Right hindlimb (tissue), 1 donor: ENCODE measurements around the gene ENSA.
"Not testable (repeated sequence)": the region's sequence is repeated elsewhere in the genome, so short reads cannot be mapped to it uniquely, and the experiment has no call there.

Experiments
- DNase-seq: peaks from one replicate; pipeline ENCODE4 v3.0.0-alpha.2; 2018

The ENSA gene, protein sequence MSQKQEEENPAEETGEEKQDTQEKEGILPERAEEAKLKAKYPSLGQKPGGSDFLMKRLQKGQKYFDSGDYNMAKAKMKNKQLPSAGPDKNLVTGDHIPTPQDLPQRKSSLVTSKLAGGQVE

DNA sequence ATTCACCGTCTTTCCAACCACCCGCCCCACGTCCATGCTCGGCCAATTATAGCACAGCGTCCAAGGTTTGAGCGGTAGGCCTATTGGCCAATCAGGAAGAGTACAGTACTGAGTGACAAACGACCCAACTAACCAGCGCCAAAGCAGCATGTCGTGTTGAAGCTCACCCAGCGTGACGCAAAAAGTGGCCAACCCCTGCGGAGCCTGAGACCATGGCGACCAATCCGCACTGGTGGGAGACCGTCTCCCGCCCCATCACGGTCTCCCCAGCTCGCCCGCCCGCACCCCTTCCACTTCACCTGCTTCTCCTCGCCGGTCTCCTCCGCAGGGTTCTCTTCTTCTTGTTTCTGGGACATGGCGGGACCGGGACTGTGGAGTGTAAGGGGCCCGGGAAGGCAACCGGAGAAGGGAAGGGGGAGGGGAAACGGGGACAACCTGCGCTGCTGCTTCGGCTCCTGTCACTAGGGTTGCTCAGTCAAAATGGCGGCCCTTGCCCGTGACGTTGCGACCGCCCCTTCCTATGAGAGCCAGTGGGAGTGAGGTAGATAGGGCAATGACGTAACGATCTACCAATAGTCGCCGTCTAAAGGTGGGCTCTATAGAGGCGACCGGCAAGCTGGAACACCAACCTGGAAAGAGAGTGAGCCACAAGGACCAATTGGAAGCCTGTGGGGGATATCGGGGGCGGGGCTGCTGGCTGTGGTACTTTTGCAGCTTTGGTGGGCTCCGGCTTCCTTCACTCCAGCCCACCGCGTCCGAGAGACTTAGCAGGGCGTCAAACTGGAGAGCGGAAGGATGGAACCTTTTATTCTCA is at the start of gene ENSA:
TSS of gene ENSA (minus strand) at position 498 of the 814 bp plus-strand sequence. CDS start at position 356, 142 bp downstream.
- DNase-seq = peak; percentile 99

DNA sequence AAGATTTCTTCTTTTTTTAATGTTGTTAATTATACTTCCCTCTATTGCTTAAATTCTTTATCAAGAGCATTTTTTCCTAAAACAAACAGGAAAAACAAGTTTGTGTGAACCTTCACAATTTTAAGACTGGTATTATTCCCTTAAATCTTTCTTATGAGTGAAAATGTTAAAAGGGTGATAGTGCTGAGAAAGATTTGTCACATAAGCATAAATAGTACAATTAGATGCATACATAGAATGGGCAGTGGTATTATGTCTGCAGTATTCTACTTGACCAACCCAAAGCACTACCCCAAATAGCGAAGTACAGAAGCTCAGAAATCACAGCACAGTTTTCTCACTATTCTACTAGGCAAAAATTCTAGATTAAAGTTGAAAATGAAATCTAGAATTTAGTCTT is 49.6 kb upstream of the ENSA start:
- DNase-seq = no peak

- DNase-seq = no peak
Measured at GRCh38 chr1:150674881-150675280, 45.5 kb upstream of the ENSA start.

DNA sequence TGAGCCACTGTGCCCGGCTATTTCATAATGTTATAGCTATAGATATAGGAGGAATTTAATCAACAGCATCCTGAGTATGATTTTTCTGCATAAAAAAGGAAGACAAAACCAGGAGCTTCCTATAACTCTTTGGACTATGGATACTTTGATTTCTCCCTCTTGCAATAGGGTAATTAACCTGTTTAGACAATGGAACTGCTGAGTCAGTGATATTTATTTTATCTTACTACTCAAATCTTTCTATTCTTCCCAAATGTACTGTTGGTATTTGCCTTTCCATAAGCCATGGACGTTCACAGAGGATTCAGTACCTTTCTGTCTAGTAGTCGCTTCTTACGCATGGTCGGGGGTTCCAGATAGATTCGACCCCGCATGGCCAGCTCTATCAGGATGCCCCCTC is 33.9 kb upstream of the ENSA start:
- DNase-seq = no peak

- no peak for DNase-seq
Measured at GRCh38 chr1:150662811-150663210, 33.4 kb upstream of the ENSA start.

GRCh38 chr1:150661156-150661555 is 31.7 kb upstream of the ENSA start:
- DNase-seq = no peak

- no peak for DNase-seq
Measured at GRCh38 chr1:150660584-150660983, 31.2 kb upstream of the ENSA start.

DNA sequence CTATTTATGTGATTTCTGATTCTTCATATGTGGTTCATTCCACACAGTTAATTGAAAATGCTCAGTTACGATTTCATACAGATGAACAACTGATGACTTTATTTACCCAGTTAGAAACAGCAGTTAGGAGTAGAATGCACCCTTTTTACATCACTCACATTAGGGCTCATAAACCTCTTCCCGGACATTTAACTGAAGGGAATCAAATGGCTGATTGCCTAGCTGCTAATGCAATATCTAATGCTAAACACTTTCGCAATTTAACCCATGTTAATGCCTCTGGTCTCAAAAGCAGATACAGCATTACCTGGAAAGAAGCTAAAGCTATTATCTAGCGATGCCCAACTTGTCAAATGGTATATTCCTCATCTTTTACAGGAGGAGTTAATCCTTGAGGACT is 27.7 kb upstream of the ENSA start:
- not testable (repeated sequence) for DNase-seq

- not testable (repeated sequence) for DNase-seq
Measured at GRCh38 chr1:150654635-150655034, 25.2 kb upstream of the ENSA start.

GRCh38 chr1:150650193-150650592 is 20.8 kb upstream of the ENSA start:
- DNase-seq = no peak

DNA sequence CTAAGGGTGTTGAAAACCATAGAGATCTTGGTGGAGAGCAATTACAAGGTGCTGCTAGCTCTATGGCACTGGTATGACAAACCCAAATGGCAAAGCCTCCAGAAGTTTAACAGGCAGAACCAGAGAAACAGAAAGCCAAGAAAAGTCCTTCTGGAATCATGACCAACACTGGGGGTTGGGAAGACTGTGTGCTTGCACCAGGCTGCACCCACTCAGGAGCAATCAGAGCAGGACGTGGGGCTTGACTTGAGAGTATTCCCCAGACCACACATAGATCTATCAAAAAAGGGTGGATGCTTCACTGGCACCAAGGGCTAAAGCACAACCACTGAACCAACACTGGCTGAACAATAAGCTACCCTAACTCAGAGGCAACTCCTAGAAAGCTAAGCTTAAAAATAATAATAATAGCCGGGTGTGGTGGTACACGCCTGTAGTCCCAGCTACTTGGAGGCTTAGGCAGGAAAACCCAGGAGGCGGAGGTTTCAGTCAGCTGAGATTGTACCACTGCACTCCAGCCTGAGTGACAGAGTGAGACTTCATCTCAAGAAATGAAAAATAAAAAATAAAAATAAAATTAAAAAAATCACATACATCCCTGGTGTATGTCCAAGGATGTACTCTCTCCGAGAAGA is 20.1 kb upstream of the ENSA start:
- no peak for DNase-seq

DNA sequence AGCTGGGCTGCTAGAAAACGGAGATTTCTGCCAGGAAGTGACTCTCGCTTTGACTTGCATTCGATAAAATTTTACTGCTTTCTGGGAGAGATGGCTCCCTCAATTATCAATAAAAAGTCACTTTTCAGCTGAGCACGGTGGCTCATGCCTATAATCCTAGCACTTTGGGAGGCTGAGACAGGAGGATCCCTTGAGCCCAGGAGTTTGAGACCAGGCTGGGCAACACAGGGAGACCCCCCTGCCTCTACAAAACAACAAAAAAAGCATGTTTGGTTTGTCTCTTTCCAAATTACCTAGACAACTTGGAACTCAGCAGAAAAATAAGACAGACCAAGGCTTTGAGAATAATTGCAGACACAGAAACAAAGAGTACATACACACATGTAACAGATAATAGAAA is 12.9 kb upstream of the ENSA start:
- DNase-seq = no peak

- not testable (repeated sequence) for DNase-seq
Measured at GRCh38 chr1:150641126-150641815, 11.9 kb upstream of the ENSA start.

GRCh38 chr1:150638430-150638829 is 9.0 kb upstream of the ENSA start:
- not testable (repeated sequence) for DNase-seq

- DNase-seq = not testable (repeated sequence)
Measured at GRCh38 chr1:150634839-150635622, 5.6 kb upstream of the ENSA start.

DNA sequence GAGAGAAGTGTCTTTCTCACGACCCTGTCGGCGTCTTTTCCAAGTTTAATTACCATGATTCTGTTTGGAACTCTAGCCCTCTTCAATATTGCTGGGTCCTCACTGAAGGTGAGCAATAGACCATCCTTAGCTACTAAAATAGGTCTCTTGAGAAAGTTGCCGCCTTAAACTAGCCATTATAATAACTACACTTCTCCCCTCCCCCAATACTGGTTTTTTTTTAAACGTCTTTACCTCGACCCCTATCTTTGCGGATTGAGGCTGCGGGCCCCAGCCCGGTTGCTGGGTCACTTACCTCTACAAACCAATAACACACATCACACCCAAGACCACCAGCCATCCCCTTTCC is 672 bp downstream of the ENSA start:
- DNase-seq = no peak

GRCh38 chr1:150627826-150628410 is 1.5 kb downstream of the ENSA start:
- DNase-seq = no peak

DNA sequence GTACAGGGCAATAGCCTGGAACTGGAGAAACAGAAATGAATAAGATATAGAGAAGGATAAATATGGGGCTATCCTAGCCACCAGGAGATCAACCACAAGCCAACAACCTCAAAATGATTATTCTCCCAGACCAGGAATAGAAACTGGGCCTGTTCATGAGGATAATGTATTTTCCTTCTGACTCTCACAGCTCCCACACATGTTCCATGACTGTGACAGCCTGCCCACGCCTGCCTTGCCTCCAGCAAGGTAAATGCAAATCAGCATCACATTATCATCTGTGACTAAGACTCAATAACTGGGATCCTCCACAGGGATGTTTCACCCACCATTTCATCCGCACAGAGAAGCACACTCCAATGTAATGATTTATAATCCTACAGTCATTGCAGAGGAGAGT is 3.3 kb downstream of the ENSA start:
- no peak for DNase-seq

GRCh38 chr1:150624546-150624945 is 4.9 kb downstream of the ENSA start:
- not testable (repeated sequence) for DNase-seq

DNA sequence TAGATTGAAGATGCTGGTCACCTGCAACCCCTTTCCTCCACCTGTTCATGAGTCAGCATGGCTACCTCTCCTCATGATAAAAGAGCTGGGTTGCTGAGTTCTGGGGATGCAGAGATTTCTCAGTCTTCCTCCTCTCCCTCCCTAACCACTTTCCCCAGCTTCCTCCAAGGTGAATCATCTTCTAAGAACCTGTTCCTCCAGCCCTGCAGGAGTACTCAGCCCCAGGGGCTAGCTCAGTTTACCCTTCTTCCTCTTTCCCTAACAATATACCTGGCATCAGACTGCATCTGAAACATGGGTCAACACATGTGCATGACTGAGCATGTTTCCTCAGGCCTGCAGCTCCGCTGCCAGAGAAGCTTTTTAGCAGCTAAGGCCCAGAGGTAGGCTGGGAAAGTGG is 5.3 kb downstream of the ENSA start:
- not testable (repeated sequence) for DNase-seq

GRCh38 chr1:150622303-150622975 is 7.0 kb downstream of the ENSA start:
- no peak for DNase-seq
